Measurements from ENCODE around the gene DYSF.

The DYSF gene

DNA sequence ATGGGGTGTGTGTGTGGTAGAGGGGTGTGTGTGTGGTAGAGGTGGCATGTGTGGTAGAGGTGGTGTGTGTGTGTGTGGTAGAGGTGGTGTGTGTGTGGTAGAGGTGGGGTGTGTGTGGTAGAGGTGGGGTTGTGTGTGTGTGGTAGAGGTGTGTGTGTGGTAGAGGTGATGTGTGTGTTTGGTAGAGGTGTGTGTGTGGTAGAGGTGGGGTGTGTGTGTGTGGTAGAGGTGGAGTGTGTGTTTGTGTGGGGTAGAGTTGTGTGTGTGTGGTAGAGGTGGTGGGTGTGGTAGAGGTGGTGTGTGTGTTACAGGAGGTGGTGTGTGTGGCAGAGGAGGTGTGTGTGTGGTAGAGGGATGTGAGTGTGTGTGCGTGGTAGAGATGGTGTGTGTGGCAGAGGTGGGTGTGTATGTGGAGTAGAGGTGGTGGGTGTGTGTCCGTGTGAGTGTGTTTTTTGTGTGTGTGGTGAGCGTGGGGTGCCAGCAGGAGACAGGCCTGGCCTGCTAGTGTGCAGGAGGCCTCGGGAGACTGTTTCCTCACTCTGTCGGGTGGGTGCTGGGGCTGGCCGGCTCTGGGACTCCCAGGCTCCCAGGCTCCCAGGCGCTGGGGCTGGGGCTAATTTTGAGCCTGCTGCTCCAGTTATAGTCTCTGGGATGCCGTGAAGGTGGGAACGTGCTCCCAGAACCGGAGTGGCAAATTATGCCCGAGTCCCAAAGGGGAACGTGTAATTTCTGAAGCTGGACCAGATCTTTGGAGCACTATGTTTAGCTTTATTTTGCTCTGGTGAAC is 165.2 kb downstream of the DYSF start:
- Histone ChIP-seq H4K91ac (ENCODE audit: low read depth, low read length, poor library complexity) (peak overlapping the region; percentile 88), H3K23ac (ENCODE audit: low read depth, low read length, poor library complexity) (peak overlapping the region; percentile 95), H4K8ac (ENCODE audit: low read depth, low read length) (peak overlapping the region; percentile 97), H3K9ac (ENCODE audit: low read depth, low read length, poor library complexity) (peak overlapping the region; percentile 85), H2BK5ac (ENCODE audit: low read length) (no peak overlapping the region), H3K4ac (ENCODE audit: low read length) (peak overlapping the region; percentile 48), H3K9me3 (replicated peaks in 1 of 2; ENCODE audit: control insufficient read depth in 2 of 2, insufficient read depth in 1 of 2, low read depth in 1 of 2, low read length in 2 of 2) (peaks cover 0 to 3% of the 10 kb centered on the region in 2 donors), H3K4me3 (ENCODE audit: low read length in 2 of 2) (peak overlapping the region in 1 of 2 donors; percentile 28), H3K4me2 (ENCODE audit: insufficient read depth, low read length, poor library complexity, severe bottlenecking) (no peak overlapping the region), H2AK5ac (ENCODE audit: low read depth, low read length) (peak overlapping the region; percentile 77), H3K27ac (replicated peaks; ENCODE audit: low read length) (no peak overlapping the region), H3K18ac (ENCODE audit: low read length) (peak overlapping the region; percentile 72), H3K79me1 (ENCODE audit: low read depth, low read length) (peaks cover 1% of the 10 kb centered on the region), H3K14ac (ENCODE audit: low read length) (no peak overlapping the region), H3K36me3 (replicated peaks in 1 of 2; ENCODE audit: control insufficient read depth in 2 of 2, insufficient read depth in 2 of 2, low read length in 2 of 2) (no peaks in the 10 kb centered on the region), H2BK15ac (ENCODE audit: low read length) (no peak overlapping the region), H2AFZ (ENCODE audit: low read length) (no peak overlapping the region), H2BK120ac (ENCODE audit: low read depth, low read length) (no peak overlapping the region), H3K27me3 (ENCODE audit: control insufficient read depth in 3 of 3, insufficient read depth in 3 of 3, low read depth in 1 of 3, low read length in 3 of 3) (peaks cover 0 to 6% (median 0%) of the 10 kb centered on the region in 3 experiments), H3K4me1 (ENCODE audit: control insufficient read depth in 2 of 2, insufficient read depth in 1 of 2, low read depth in 1 of 2, low read length in 2 of 2) (peaks cover 0 to 1% of the 10 kb centered on the region in 2 donors), H2BK12ac (ENCODE audit: low read length) (peak overlapping the region; percentile 76)
- 100% methylated on average over 1 of the region's 12 CpGs; no CpG with 5 or more reads in 1 of the 2 donors for WGBS, 2 donors (ENCODE audit: extremely low coverage in 2 of 2, insufficient read length in 2 of 2, insufficient replicate concordance in 1 of 2)
- no peak for DNase-seq (ENCODE audit: low spot score)

GRCh38 chr2:71619230-71619741 is 165.9 kb downstream of the DYSF start:
- no peak for DNase-seq (ENCODE audit: low spot score)
- H2BK120ac ChIP-seq (ENCODE audit: low read depth, low read length): no peak overlapping the region
- WGBS, 2 donors (ENCODE audit: extremely low coverage in 2 of 2, insufficient read length in 2 of 2, insufficient replicate concordance in 1 of 2): no CpG with 5 or more reads among the region's 15 CpGs

GRCh38 chr2:71620116-71620515 is 166.8 kb downstream of the DYSF start:
- no peak overlapping the region for H2AK5ac ChIP-seq (ENCODE audit: low read depth, low read length)
- no peaks in the 10 kb centered on the region for H3K36me3 ChIP-seq (replicated peaks in 1 of 2; ENCODE audit: control insufficient read depth in 2 of 2, insufficient read depth in 2 of 2, low read length in 2 of 2)
- peaks cover 1% of the 10 kb centered on the region for H3K79me1 ChIP-seq (ENCODE audit: low read depth, low read length)
- no peak overlapping the region for H3K23ac ChIP-seq (ENCODE audit: low read depth, low read length, poor library complexity)
- no peak overlapping the region for H3K4me3 ChIP-seq (ENCODE audit: low read length in 2 of 2)
- H3K14ac ChIP-seq (ENCODE audit: low read length): peak overlapping the region; percentile 31
- H3K18ac ChIP-seq (ENCODE audit: low read length): no peak overlapping the region
- H3K27ac ChIP-seq (replicated peaks; ENCODE audit: low read length): no peak overlapping the region
- H4K8ac ChIP-seq (ENCODE audit: low read depth, low read length): no peak overlapping the region
- H3K9ac ChIP-seq (ENCODE audit: low read depth, low read length, poor library complexity): no peak overlapping the region
- no peak overlapping the region for H3K4me2 ChIP-seq (ENCODE audit: insufficient read depth, low read length, poor library complexity, severe bottlenecking)
- H3K4ac ChIP-seq (ENCODE audit: low read length): no peak overlapping the region
- WGBS, 2 donors (ENCODE audit: extremely low coverage in 2 of 2, insufficient read length in 2 of 2, insufficient replicate concordance in 1 of 2): no CpG with 5 or more reads among the region's 6 CpGs
- no peak overlapping the region for H2BK120ac ChIP-seq (ENCODE audit: low read depth, low read length)
- no peak overlapping the region for H2BK15ac ChIP-seq (ENCODE audit: low read length)
- H3K4me1 ChIP-seq (ENCODE audit: control insufficient read depth in 2 of 2, insufficient read depth in 1 of 2, low read depth in 1 of 2, low read length in 2 of 2): peaks cover 0 to 1% of the 10 kb centered on the region in 2 donors
- H3K27me3 ChIP-seq (ENCODE audit: control insufficient read depth in 3 of 3, insufficient read depth in 3 of 3, low read depth in 1 of 3, low read length in 3 of 3): peaks cover 0 to 6% (median 0%) of the 10 kb centered on the region in 3 experiments
- DNase-seq (ENCODE audit: low spot score): no peak
- H2BK12ac ChIP-seq (ENCODE audit: low read length): no peak overlapping the region
- H2AFZ ChIP-seq (ENCODE audit: low read length): no peak overlapping the region
- H2BK5ac ChIP-seq (ENCODE audit: low read length): no peak overlapping the region
- H4K91ac ChIP-seq (ENCODE audit: low read depth, low read length, poor library complexity): no peak overlapping the region
- peaks cover 0 to 3% of the 10 kb centered on the region in 2 donors for H3K9me3 ChIP-seq (replicated peaks in 1 of 2; ENCODE audit: control insufficient read depth in 2 of 2, insufficient read depth in 1 of 2, low read depth in 1 of 2, low read length in 2 of 2)

More at GRCh38 chr2:71619230-71619741, 165.9 kb downstream of the DYSF start:
- H3K14ac ChIP-seq (ENCODE audit: low read length): peak overlapping the region; percentile 64
- no peak overlapping the region for H3K27ac ChIP-seq (replicated peaks; ENCODE audit: low read length)
- no peak overlapping the region for H2BK12ac ChIP-seq (ENCODE audit: low read length)
- no peak overlapping the region for H4K8ac ChIP-seq (ENCODE audit: low read depth, low read length)
- H2AK5ac ChIP-seq (ENCODE audit: low read depth, low read length): no peak overlapping the region
- no peak overlapping the region for H2AFZ ChIP-seq (ENCODE audit: low read length)
- H3K9ac ChIP-seq (ENCODE audit: low read depth, low read length, poor library complexity): no peak overlapping the region
- no peak overlapping the region for H3K23ac ChIP-seq (ENCODE audit: low read depth, low read length, poor library complexity)
- peaks cover 0 to 1% of the 10 kb centered on the region in 2 donors for H3K4me1 ChIP-seq (ENCODE audit: control insufficient read depth in 2 of 2, insufficient read depth in 1 of 2, low read depth in 1 of 2, low read length in 2 of 2)
- H2BK15ac ChIP-seq (ENCODE audit: low read length): peak overlapping the region; percentile 27
- peaks cover 0 to 6% (median 0%) of the 10 kb centered on the region in 3 experiments for H3K27me3 ChIP-seq (ENCODE audit: control insufficient read depth in 3 of 3, insufficient read depth in 3 of 3, low read depth in 1 of 3, low read length in 3 of 3)
- H3K79me1 ChIP-seq (ENCODE audit: low read depth, low read length): peaks cover 1% of the 10 kb centered on the region
- no peak overlapping the region for H4K91ac ChIP-seq (ENCODE audit: low read depth, low read length, poor library complexity)
- H3K4me2 ChIP-seq (ENCODE audit: insufficient read depth, low read length, poor library complexity, severe bottlenecking): no peak overlapping the region
- peak overlapping the region; percentile 3 for H3K18ac ChIP-seq (ENCODE audit: low read length)
- H3K36me3 ChIP-seq (replicated peaks in 1 of 2; ENCODE audit: control insufficient read depth in 2 of 2, insufficient read depth in 2 of 2, low read length in 2 of 2): no peaks in the 10 kb centered on the region
- H2BK5ac ChIP-seq (ENCODE audit: low read length): no peak overlapping the region
- H3K4me3 ChIP-seq (ENCODE audit: low read length in 2 of 2): no peak overlapping the region
- H3K4ac ChIP-seq (ENCODE audit: low read length): no peak overlapping the region
- peaks cover 0 to 3% of the 10 kb centered on the region in 2 donors for H3K9me3 ChIP-seq (replicated peaks in 1 of 2; ENCODE audit: control insufficient read depth in 2 of 2, insufficient read depth in 1 of 2, low read depth in 1 of 2, low read length in 2 of 2)

GRCh38 chr2:71620851-71621251 is 167.5 kb downstream of the DYSF start:
- DNase-seq (ENCODE audit: low spot score): no peak
- H4K8ac ChIP-seq (ENCODE audit: low read depth, low read length): no peak overlapping the region

More at GRCh38 chr2:71620851-71621251, 167.5 kb downstream of the DYSF start:
- Histone ChIP-seq H2BK120ac (ENCODE audit: low read depth, low read length) (no peak overlapping the region), H3K79me1 (ENCODE audit: low read depth, low read length) (peaks cover 1% of the 10 kb centered on the region), H3K4me1 (ENCODE audit: control insufficient read depth in 2 of 2, insufficient read depth in 1 of 2, low read depth in 1 of 2, low read length in 2 of 2) (peaks cover 0 to 1% of the 10 kb centered on the region in 2 donors), H3K23ac (ENCODE audit: low read depth, low read length, poor library complexity) (no peak overlapping the region), H4K91ac (ENCODE audit: low read depth, low read length, poor library complexity) (no peak overlapping the region), H3K4ac (ENCODE audit: low read length) (no peak overlapping the region), H3K27me3 (ENCODE audit: control insufficient read depth in 3 of 3, insufficient read depth in 3 of 3, low read depth in 1 of 3, low read length in 3 of 3) (peaks cover 0 to 4% (median 0%) of the 10 kb centered on the region in 3 experiments), H3K4me2 (ENCODE audit: insufficient read depth, low read length, poor library complexity, severe bottlenecking) (no peak overlapping the region), H3K27ac (replicated peaks; ENCODE audit: low read length) (no peak overlapping the region), H2AFZ (ENCODE audit: low read length) (no peak overlapping the region), H3K36me3 (replicated peaks in 1 of 2; ENCODE audit: control insufficient read depth in 2 of 2, insufficient read depth in 2 of 2, low read length in 2 of 2) (no peaks in the 10 kb centered on the region), H2BK15ac (ENCODE audit: low read length) (no peak overlapping the region), H2BK5ac (ENCODE audit: low read length) (no peak overlapping the region), H2BK12ac (ENCODE audit: low read length) (no peak overlapping the region), H3K18ac (ENCODE audit: low read length) (no peak overlapping the region), H3K4me3 (ENCODE audit: low read length in 2 of 2) (no peak overlapping the region), H3K14ac (ENCODE audit: low read length) (no peak overlapping the region), H3K9ac (ENCODE audit: low read depth, low read length, poor library complexity) (no peak overlapping the region), H3K9me3 (replicated peaks in 1 of 2; ENCODE audit: control insufficient read depth in 2 of 2, insufficient read depth in 1 of 2, low read depth in 1 of 2, low read length in 2 of 2) (peaks cover 0 to 3% of the 10 kb centered on the region in 2 donors), H2AK5ac (ENCODE audit: low read depth, low read length) (no peak overlapping the region)
- no CpG with 5 or more reads among the region's 5 CpGs for WGBS, 2 donors (ENCODE audit: extremely low coverage in 2 of 2, insufficient read length in 2 of 2, insufficient replicate concordance in 1 of 2)
